GM21526 (cell line): Measurements from ENCODE around the gene XYLT1.
"Not testable (repeated sequence)": the region's sequence is repeated elsewhere in the genome, so short reads cannot be mapped to it uniquely, and the experiment has no call there.

Experiments
- ATAC-seq: cut with Tn5 transposase; IDR thresholded peaks from one replicate; pipeline ENCODE4 v1.9.1; 2021; ENCODE audit warnings: moderate library complexity; ENCODE audit not compliant: unreplicated experiment, low FRiP score

The XYLT1 gene

DNA sequence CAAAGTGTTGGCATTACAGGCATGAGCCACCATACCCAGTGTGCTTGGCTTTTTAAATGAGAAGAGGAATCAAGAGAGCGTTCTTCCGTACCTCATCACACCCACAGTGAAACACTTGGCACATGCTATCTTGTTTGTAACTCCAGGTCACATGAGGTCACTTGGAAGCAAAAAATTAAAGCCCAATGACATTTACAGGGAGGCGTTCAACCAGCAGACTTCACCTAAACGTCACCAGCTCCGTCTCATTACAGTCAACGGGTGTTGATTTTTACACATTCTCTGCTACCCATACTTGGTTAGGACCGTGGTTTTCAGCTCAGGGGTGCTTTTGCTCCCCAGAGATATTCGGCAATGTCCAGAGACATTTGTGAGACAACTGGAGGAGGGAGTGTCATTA is 127.0 kb downstream of the XYLT1 start:
- no peak for ATAC-seq

DNA sequence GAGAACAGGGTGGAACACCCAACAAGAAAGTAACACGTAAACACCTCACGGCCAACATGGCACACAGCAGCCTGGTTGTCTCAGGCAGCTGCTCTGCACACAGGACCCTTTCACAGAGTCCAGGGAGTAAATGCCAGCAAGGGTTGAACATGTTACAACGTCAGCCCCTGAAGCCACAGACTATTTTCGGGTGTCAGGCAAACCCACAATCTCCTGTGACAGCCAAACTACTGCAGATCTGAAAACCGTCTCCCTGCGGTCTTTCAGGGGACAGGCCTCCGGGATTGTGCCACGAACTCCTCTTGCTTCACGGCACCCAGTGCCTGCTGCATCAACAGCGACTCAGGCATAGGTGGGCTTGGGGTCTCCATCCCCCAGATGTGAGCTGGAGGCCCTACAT is 127.7 kb downstream of the XYLT1 start:
- no peak for ATAC-seq

DNA sequence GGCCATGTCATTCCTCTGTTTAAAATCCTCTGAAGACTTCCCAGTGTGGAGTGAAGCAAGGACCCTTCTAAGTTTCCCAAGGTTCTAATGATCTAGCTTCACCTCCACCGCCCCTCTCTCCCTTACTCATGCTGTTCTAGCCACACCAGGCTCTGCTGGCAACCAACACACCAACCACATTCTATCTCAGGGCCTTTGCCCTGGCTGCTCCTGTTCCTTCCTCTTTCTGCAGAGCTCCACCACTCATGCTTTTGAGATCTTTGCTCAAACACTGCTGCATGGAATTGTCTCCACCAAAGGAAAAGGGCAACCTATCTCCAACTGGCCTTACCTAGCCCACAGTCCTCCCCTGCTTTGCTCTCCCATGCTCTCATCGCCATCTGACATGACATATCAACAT is 128.7 kb downstream of the XYLT1 start:
- no peak for ATAC-seq

DNA sequence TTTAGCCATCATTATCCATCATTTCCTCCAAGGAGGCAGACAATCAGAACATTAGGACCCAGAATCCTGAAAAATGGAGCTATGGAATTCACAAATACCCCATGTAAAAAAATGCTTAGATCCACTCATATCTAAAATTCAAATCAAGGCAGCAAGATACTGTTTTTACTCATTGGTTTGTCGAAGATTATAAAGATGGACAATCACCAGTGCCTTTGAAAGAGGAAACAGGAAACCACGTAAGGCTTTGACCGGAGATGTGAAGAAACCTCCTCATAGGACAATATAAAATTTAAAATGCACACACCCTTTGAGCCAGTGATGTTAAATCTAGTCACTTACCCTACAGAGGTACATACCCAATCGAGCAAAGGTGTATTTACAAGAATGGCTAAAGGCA is 130.0 kb downstream of the XYLT1 start:
- no peak for ATAC-seq

DNA sequence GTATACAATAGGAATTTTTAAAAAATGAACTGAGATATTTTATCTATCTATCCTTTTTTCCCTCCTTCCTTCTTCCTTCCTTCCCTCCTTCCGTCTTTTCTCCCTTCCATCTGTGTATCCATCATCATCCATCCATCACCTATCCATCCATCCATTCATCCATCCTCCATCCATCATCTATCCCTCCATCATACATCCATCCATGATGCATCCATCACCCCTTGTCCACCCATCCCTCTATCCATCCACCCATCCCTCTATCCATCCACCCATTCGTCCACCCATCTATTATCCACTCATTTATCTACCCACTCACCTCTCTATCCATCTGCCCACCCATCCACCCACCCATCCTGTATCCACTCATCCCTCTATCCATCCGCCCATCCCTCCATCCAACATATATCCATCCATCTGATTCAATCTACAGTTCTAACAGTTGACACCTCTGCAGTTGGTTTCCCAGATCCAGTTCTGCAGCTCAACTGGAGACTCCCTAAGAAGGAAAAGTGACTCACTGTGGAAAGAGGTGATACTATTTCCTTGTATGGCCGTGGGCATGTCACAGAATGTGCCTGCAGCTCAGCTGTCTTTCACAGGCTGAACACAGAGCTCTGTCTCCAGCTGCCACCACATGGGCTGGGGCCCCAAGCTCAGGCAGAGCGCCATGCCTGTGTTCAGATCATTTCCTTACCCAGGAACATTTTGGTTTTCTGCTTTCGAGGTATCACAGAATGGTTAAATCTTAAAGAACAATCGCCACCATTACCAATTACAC is 130.8 kb downstream of the XYLT1 start:
- ATAC-seq: no peak

DNA sequence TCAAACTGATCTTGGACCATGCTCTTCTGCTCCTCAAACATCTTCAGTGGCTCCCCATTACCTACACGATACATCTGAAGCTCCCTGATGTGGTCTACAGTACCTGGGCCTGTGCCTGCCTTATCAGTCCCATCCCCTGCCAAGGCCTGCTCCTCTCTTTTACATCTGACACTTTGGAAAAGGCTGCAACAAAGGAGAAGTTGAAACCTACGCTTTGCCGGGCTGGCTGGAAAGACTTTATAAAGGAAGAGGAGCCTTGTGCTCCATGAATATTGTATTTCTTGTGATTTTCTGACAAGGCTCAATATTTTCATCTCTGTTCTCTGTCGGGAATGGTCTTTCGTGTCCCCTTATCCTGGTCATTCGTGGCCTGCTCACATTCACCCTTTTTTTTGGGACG is 132.5 kb downstream of the XYLT1 start:
- ATAC-seq: no peak

DNA sequence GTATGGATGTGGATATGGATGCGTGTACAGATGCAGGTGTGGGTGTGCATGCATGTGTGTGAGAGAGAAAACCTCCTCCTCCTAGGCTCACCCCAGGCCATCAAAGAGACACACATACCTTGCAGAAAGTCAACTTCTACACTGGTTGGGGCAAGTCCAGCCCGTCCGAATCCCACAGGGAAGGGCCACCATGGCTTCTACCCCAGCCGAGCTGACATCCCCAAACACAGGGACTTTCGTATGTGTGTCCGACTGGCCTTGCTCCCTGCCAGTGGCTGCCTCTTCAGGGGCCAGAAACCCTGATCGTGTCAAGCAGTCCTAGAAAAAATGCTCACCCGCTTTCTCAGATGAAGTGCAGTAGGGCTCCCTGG is 134.2 kb downstream of the XYLT1 start:
- ATAC-seq: no peak

DNA sequence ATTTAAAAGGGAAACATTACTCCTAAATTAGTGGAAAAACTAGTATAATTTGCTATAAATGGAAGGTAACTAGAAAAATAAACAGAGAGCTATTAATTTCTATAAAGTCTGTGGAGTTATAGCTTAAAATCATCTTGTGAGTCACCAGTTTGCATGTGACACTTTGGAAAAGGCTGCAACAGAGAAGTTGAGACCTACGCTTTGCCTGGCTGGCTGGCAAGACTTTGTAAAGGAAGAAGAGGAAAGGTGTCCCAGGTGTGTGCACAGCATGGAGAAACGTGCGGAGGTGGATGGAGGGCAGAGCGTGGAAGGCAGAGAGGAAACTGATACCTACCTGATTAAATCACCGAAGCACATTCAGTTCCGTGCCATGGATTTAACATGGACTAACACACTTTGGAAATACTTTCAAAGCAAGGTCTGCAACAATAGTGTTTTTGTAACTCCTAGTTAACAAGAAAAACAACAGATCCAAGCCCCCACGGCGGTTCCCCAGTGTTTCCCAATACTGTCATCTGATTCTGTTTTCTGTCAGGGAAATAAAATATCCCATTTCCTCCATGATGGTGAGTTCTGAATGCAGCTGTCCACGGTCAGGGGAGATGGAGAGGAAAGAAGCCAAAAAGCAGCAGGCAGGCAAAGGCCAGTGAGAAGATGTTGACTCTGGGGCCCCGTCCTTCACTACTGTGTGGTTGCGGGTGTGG is 134.8 kb downstream of the XYLT1 start:
- ATAC-seq: no peak

DNA sequence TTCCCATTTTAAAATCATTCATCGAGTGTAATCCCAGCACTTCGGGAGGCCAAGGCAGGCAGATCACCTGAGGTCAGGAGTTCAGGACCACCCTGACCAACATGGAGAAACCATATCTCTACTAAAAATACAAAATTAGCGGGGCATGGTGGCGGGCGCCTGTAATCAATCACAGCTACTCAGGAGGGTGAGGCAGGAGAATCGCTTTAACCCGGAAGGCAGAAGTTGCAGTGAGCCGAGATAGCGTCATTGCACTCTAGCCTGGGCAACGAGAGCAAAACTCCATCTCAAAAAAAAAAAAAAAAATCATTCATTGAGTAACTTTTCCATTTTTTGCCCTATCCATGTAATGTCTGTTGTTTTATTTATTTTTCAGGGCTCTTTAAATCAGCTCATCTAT is 135.4 kb downstream of the XYLT1 start:
- not testable (repeated sequence) for ATAC-seq

DNA sequence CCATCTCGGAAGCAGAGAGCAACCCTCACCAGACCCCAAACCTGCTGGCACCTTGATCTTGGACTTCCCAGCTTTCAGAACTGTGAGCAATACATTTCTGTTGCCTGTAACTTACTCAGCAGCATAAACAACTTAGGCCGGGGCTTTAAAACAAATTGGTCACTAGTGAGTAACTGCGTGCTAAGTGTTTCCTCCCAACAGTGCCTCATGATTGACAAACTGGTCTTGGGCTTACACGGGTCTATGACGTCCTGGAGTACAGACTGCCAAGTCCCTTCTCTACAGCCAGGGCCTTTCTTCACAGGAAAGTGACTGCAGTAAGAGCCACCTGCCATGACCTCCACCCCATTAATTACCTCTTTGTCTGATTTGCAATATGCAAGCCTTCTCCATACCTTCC is 136.7 kb downstream of the XYLT1 start:
- no peak for ATAC-seq

DNA sequence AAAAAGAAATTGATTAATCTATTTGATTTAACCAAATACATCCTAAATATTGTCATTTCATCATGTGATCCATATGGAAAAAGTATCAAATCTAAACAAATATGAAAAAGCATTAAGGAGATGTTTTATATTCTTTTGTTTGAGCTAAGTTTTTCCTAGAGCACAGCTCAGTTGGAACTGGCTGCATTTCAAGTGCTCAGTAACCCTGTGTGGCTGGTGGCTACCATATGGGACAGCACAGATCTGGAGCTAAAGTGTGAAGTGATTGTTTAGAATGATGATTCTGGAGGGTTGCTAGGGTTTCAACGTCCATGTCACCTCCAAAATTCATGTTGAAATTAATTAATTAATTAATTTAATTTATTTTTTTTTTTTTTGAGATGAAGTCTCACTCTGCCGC is 137.5 kb downstream of the XYLT1 start:
- no peak for ATAC-seq

DNA sequence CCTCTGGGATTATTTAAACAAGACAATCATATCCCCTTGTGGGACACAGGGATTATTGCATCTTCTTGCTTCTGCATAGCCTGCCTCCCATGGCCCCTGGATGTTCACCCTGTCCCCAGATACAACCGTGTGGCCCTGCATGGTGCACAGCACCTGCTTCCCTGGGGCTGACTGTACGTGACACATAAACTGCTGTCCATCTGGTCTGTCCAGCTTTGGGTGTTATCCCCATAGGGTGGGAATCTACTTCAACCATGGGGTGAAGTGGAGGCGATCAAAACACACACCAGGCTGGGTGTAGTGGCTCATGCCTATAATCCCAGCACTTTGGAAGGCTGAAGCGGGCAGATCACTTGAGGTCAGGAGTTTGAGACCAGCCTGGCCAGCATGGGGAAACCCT is 138.8 kb downstream of the XYLT1 start:
- ATAC-seq: no peak

DNA sequence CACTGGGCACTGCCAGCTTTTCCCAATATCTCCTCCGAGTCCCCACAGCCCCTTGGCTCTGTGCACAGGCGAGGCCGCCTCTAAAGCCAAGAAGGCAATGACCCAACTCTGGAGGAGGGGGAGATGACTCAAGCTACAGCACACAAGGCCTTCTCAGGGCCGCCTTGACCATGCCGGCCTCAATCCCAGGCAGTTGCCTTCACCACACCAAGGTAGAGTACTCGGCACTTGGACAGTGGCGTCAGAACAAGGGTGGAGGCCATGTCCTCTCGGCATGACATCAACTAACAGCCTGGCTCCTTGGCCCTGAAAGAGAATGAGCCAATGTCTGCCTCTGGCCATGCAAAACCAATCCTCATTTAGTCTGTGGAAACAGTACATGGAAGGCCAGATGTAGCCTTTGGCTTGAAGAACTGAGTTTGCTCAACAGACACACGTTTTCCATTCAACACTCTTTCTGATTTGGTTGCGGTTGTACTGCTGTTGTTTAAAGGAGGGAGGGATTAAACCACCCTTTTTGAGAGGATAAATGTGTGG is 139.6 kb downstream of the XYLT1 start:
- no peak for ATAC-seq

DNA sequence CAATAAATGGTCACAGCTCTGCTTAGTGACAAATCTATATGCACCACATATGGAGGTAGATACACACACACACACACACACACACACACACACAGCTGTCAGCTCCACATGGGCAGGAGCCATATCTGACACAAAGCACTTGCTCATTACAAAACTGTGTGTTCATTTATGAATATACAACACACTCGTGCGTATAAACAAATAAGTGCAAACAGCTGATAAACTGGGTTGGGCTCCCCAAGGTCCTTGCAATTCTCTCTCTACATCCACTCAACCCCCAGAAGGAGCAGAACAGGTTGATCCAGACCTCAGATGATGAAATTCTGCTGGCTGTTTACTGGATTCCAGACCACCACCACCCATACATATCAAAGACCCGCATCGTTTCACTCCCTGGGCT is 140.7 kb downstream of the XYLT1 start:
- ATAC-seq: no peak

DNA sequence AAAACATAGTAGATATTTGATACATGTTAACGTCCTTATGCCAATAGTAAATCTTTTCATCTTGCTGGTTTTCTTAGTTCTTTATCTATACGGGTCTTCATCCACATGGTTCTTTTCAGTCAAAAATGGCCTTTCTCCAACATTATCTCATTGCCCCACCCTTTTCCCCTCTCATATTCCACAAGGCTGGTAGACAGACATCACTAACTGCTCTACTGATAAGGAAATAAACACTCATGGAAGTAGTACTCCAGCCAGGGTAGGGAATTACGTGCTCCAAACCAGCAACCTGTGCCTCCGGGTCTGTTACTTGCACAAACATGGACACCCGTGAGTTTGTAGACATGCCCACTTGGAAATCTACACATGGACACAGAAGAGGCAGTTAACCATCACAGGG is 141.4 kb downstream of the XYLT1 start:
- ATAC-seq: no peak

DNA sequence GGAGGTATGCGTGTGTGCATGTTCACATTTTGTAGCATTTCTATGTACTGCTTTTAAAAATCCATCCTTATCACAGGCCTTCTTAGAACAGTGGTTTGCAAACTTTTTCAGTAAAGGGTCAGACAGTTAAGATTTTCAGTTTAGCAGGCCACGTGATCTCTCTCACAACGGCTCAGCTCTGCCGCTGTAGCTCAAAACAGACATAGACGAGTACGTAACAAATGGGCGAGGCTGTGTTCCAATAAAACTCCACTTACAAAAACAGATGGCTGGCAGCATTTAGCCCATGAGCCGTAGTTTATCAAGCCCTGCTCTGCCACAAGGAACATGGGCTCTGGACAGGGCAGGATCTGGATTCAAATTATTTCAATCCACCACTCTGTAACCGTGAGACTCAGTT is 141.8 kb downstream of the XYLT1 start:
- ATAC-seq: no peak

DNA sequence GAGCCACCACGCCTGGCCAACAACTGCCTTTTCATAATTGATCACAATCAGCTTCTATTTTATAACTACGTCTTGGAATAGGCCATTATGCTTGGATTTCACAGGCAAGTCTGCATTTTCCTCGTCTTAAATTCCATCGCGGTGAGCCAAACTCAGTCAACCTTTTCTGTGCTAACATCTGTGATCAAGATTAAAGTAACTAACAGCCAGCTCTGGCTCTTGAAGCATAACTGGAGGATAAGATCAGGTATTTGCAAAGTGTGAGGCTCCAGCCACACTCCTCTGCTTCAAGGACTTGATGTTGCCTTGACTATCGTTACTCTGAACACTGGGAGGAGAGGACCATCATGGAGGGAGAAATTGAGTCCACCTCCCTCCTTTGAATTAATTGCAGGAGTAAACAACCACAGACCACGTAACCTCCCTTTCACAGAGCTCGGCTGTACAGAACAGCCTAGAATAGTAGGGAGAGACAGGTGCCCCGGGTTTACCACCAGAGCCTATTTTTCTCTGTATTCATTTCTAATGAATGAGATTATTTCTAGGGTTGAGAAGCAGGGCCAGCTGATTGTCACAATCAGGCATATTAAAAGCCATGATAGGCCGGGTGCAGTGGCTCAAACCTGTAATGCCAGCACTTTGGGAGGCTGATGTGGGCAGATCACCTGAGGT is 143.0 kb downstream of the XYLT1 start:
- no peak for ATAC-seq

DNA sequence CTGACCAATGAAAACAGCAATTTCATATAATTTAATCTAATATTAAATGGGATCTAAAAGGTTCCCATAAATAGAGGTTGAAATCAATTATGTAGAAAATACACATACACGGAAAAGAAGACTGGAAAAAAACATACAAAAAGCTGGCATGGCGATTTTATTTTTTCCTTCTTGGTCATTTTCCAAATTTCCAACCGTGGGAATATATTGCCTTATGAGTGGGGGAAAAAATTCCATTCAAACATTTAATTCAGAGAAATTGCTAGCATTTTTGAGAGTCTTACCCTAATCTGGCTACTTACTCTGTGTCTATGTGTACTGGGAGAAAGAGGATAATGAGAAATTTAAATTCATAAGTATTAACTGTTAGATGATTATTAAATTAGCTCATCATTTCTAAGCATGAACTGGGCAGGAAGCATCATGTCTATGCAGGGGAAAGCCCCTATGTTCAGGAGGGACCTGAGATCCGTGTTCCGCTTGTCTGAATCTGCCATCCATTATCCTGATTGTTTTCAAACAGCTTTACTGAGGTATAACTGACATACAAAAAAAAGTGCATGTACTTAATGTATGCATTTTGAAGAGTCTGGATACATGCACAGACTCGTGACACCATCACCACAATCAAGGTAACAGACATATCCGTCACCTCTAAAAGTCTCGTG is 145.2 kb downstream of the XYLT1 start:
- no peak for ATAC-seq

DNA sequence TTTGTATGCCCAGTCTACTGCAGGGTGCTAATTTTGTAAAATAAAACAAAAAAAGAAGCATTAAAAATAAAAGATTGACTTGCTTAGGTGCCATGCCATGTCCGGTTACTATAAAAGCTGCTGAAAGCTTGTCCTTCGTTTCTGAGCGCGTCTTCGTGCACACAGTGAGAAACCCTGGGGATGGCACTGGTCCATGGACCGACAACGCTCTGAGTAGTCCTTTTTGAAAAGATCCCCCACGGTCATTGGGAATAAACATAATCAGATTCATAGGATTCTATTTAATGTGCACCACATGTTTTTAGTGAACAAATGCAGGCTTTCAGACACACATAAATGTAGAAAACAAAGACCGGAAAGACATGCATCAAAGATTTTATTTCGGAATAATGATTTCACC is 146.3 kb downstream of the XYLT1 start:
- ATAC-seq: no peak

DNA sequence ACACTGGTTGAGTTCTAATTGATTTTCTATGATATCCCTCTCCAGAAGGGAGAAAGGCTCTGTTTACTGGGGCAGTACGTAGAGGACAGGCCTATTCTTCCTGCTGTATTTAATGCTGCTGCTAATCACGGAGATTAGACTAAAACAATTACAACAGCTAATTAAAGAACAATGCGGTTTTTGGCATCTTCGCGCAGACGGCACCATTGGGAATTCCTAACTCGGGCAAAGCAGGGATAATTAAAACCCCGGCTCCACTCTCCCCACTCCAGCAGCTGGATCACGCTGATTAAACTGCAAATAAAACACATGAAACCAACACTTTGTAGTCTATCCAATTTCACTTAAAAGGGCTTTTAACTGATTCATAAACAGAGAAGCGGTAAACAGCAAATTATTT is 147.6 kb downstream of the XYLT1 start:
- ATAC-seq: no peak

DNA sequence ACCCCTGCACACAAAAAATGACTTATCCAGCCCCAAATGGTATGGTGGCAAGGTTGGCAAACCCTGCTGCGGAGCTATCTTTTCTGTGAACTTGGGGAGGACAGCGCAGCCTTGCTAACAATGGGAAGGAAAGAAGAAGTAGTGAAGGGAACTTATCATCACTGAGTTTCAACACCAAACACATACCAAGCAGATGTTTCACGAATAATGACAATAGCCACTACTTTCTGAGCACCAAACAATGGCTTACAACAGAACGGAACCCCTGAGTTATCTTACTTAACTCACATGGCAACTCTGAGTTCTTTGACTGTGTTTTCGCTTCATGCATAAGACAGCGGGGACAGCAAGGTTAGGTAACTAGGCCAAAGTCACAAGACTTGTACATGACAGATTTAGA is 148.9 kb downstream of the XYLT1 start:
- ATAC-seq: no peak
